Measurements from ENCODE around the gene COL19A1.

COL19A1 gene

GRCh38 chr6:70241031-70241430, 374.7 kb downstream of the COL19A1 start:
- H3K27ac Mint-ChIP-seq = no peak overlapping the region
- H3K9me3 Mint-ChIP-seq = no peaks in the 10 kb centered on the region
- H3K4me3 Mint-ChIP-seq = no peak overlapping the region

GRCh38 chr6:70241991-70242420, 375.6 kb downstream of the COL19A1 start:
- H3K27ac Mint-ChIP-seq = no peak overlapping the region
- peaks cover 5% of the 10 kb centered on the region for H3K27me3 Mint-ChIP-seq
- H3K4me1 Mint-ChIP-seq = no peaks in the 10 kb centered on the region
- H3K9me3 Mint-ChIP-seq = no peaks in the 10 kb centered on the region
- H3K4me3 Mint-ChIP-seq = no peak overlapping the region
- H3K36me3 Mint-ChIP-seq = no peaks in the 10 kb centered on the region

More at GRCh38 chr6:70241031-70241430, 374.7 kb downstream of the COL19A1 start:
- peaks cover 5% of the 10 kb centered on the region for H3K27me3 Mint-ChIP-seq
- H3K36me3 Mint-ChIP-seq = no peaks in the 10 kb centered on the region
- H3K4me1 Mint-ChIP-seq = no peaks in the 10 kb centered on the region

- Mint-ChIP-seq H3K27ac (no peak overlapping the region), H3K4me3 (no peak overlapping the region), H3K36me3 (no peaks in the 10 kb centered on the region), H3K9me3 (no peaks in the 10 kb centered on the region), H3K4me1 (no peaks in the 10 kb centered on the region), H3K27me3 (peaks cover 2% of the 10 kb centered on the region)
These were observed 379.8 kb downstream of the COL19A1 start for GRCh38 chr6:70246118-70246517.

GRCh38 chr6:70252604-70253003, 386.2 kb downstream of the COL19A1 start:
- Mint-ChIP-seq H3K36me3 (no peaks in the 10 kb centered on the region), H3K27me3 (peaks cover 3% of the 10 kb centered on the region), H3K4me3 (no peak overlapping the region), H3K4me1 (no peaks in the 10 kb centered on the region), H3K9me3 (no peaks in the 10 kb centered on the region), H3K27ac (no peak overlapping the region)

GRCh38 chr6:70253923-70254322, 387.6 kb downstream of the COL19A1 start:
- Mint-ChIP-seq H3K4me1 (no peaks in the 10 kb centered on the region), H3K27ac (no peak overlapping the region), H3K9me3 (no peaks in the 10 kb centered on the region), H3K36me3 (no peaks in the 10 kb centered on the region), H3K27me3 (peaks cover 3% of the 10 kb centered on the region), H3K4me3 (no peak overlapping the region)

- Mint-ChIP-seq H3K27ac (no peak overlapping the region), H3K9me3 (no peaks in the 10 kb centered on the region), H3K36me3 (no peaks in the 10 kb centered on the region), H3K4me1 (no peaks in the 10 kb centered on the region), H3K4me3 (no peak overlapping the region), H3K27me3 (peaks cover 1% of the 10 kb centered on the region)
These were observed 388.4 kb downstream of the COL19A1 start for GRCh38 chr6:70254784-70255183.

GRCh38 chr6:70257768-70258273, 391.5 kb downstream of the COL19A1 start:
- Mint-ChIP-seq H3K4me1 (no peaks in the 10 kb centered on the region), H3K4me3 (no peak overlapping the region), H3K9me3 (no peaks in the 10 kb centered on the region), H3K27ac (no peak overlapping the region), H3K27me3 (no peaks in the 10 kb centered on the region), H3K36me3 (no peaks in the 10 kb centered on the region)

GRCh38 chr6:70258483-70258882, 392.1 kb downstream of the COL19A1 start:
- no peaks in the 10 kb centered on the region for H3K36me3 Mint-ChIP-seq
- H3K27ac Mint-ChIP-seq = no peak overlapping the region
- H3K27me3 Mint-ChIP-seq = no peaks in the 10 kb centered on the region
- H3K4me1 Mint-ChIP-seq = no peaks in the 10 kb centered on the region
- H3K9me3 Mint-ChIP-seq = no peaks in the 10 kb centered on the region
- no peak overlapping the region for H3K4me3 Mint-ChIP-seq

Measured in activated naive CD4-positive, alpha-beta T cell treated with anti-CD3 and anti-CD28 coated beads, Interleukin-2, amount 50 U/mL, for 24 hours (primary cell).